Lower lobe of right lung (tissue), 2 donors: ENCODE results near the gene FAM181A. TPM values are rescaled to one million over a fixed set of nuclear protein-coding genes. Genes with fewer than 3 reads are reported as not detected.

ENCODE experiments used
- ATAC-seq, 2 donors: fragments of 200-7000 bp; cut with Tn5 transposase; one replicate each; pipeline ENCODE4 v1.9.1; 2020 to 2022; ENCODE audit warnings: mild to moderate bottlenecking in 2 of 2, moderate library complexity in 2 of 2
- DNase-seq: peaks from one replicate; pipeline ENCODE4 v3.0.0-alpha.2; 2020
- H3K27ac ChIP-seq: fragments of 200-600 bp; one replicate; pipeline ENCODE4 v1.8.0; 2022
- H3K27me3 ChIP-seq: fragments of 200-600 bp; one replicate; pipeline ENCODE4 v1.8.0; 2022; ENCODE audit warnings: low read depth
- H3K36me3 ChIP-seq: fragments of 200-600 bp; one replicate; pipeline ENCODE4 v1.8.0; 2022; ENCODE audit warnings: mild to moderate bottlenecking
- H3K4me1 ChIP-seq: fragments of 200-600 bp; one replicate; pipeline ENCODE4 v1.8.0; 2022
- H3K4me3 ChIP-seq: fragments of 200-600 bp; one replicate; pipeline ENCODE4 v1.8.0; 2022; ENCODE audit warnings: mild to moderate bottlenecking
- H3K9me3 ChIP-seq: fragments of 200-600 bp; one replicate; pipeline ENCODE4 v1.8.0; 2022
- CTCF ChIP-seq: fragments of 200-600 bp; IDR thresholded peaks from one replicate; pipeline ENCODE4 v1.8.0; 2022; ENCODE audit warnings: antibody characterized with exemption, mild to moderate bottlenecking
- intact Hi-C: fragments of 100-400 bp; cut with DNase I; formaldehyde crosslinking; loops from one replicate; pipeline ENCODE4 v1.11.0; 2022
- total RNA-seq: library from RNA; stranded (reverse); fragmentation: NEBNext Ultra II Directional; extraction: Animal tissue kit (Norgen Biotek cat#: 25700); gene quantifications from one replicate; pipeline ENCODE4 v1.2.1, GENCODE V29; 2021
- donor health status: DM: no; HTN: yes; CAD: no; lungs with severe emphysema.

FAM181A gene
- total RNA-seq, 1 donor from 2014 or later = 6.4 TPM

- ATAC-seq (no peak), DNase-seq (no peak)
- no peak overlapping the region for H3K27ac ChIP-seq
- intact Hi-C loops = no loop called here
- H3K4me3 ChIP-seq = no peak overlapping the region
- no peaks in the 10 kb centered on the region for H3K9me3 ChIP-seq
- no peaks in the 10 kb centered on the region for H3K4me1 ChIP-seq
- TF ChIP-seq CTCF = no peak
- no peaks in the 10 kb centered on the region for H3K36me3 ChIP-seq
- no peaks in the 10 kb centered on the region for H3K27me3 ChIP-seq
These were observed 1.3 kb downstream of the FAM181A start for GRCh38 chr14:93928184-93929047.

GRCh38 chr14:93929048-93929535, 1.9 kb downstream of the FAM181A start:
- no peaks in the 10 kb centered on the region for H3K9me3 ChIP-seq
- no peaks in the 10 kb centered on the region for H3K4me1 ChIP-seq
- no peaks in the 10 kb centered on the region for H3K27me3 ChIP-seq
- intact Hi-C loops = no loop called here
- no peaks in the 10 kb centered on the region for H3K36me3 ChIP-seq
- no peak overlapping the region for H3K27ac ChIP-seq
- ATAC-seq (no peak), DNase-seq (no peak)
- H3K4me3 ChIP-seq = no peak overlapping the region
- no peak for TF ChIP-seq CTCF

GRCh38 chr14:93929657-93930056, 2.5 kb downstream of the FAM181A start:
- TF ChIP-seq CTCF = no peak
- no peaks in the 10 kb centered on the region for H3K9me3 ChIP-seq
- no peak for ATAC-seq
- no peak overlapping the region for H3K27ac ChIP-seq
- DNase-seq = no peak
- no peaks in the 10 kb centered on the region for H3K4me1 ChIP-seq
- intact Hi-C loops = no loop called here
- H3K27me3 ChIP-seq = no peaks in the 10 kb centered on the region
- no peak overlapping the region for H3K4me3 ChIP-seq
- H3K36me3 ChIP-seq = no peaks in the 10 kb centered on the region

- intact Hi-C loops = no loop called here
These were observed 3.3 kb downstream of the FAM181A start for GRCh38 chr14:93930296-93930988.

GRCh38 chr14:93930989-93931307, 3.8 kb downstream of the FAM181A start:
- no peaks in the 10 kb centered on the region for H3K36me3 ChIP-seq
- ATAC-seq (no peak), DNase-seq (no peak)
- H3K4me3 ChIP-seq = no peak overlapping the region
- no peaks in the 10 kb centered on the region for H3K4me1 ChIP-seq
- no peak overlapping the region for H3K27ac ChIP-seq
- peaks cover under 1% of the 10 kb centered on the region for H3K27me3 ChIP-seq
- TF ChIP-seq CTCF = no peak
- no peaks in the 10 kb centered on the region for H3K9me3 ChIP-seq
- intact Hi-C loops = no loop called here

More at GRCh38 chr14:93930296-93930988, 3.3 kb downstream of the FAM181A start:
- Histone ChIP-seq H3K27me3 (no peaks in the 10 kb centered on the region), H3K9me3 (no peaks in the 10 kb centered on the region), H3K4me1 (no peaks in the 10 kb centered on the region), H3K36me3 (no peaks in the 10 kb centered on the region), H3K27ac (no peak overlapping the region), H3K4me3 (no peak overlapping the region)
- ATAC-seq = no peak
- no peak for DNase-seq
- no peak for TF ChIP-seq CTCF
